ENCODE results near the gene SP7.
"Not testable (repeated sequence)": the region's sequence is repeated elsewhere in the genome, so short reads cannot be mapped to it uniquely, and the experiment has no call there.

Gene SP7

GRCh38 chr12:53347905-53348304 is 11.8 kb upstream of the SP7 start:
- no peak for DNase-seq (ENCODE audit: low read depth in 2 of 2, low spot score in 1 of 2)

DNA sequence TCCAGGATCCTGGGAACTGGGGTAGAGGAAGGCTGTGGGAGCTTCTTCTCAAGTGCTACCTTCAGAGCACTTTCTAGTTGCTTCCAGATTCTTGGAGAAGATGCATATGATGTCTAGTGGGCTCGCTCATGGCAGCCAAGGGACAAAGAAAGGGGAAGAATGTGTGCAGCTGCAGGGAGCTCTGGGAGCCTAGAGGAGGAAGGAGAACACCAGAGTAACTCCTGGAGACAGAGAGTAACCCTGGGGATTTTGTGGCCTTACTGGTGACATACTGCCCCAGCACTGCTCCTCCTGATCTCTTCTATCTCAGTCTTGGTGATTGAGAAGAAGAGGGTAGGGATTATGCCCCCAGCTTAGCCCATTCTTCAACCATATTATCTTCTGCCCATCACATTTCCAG is 10.3 kb upstream of the SP7 start:
- DNase-seq (ENCODE audit: low read depth in 2 of 2, low spot score in 1 of 2), result no peak

DNA sequence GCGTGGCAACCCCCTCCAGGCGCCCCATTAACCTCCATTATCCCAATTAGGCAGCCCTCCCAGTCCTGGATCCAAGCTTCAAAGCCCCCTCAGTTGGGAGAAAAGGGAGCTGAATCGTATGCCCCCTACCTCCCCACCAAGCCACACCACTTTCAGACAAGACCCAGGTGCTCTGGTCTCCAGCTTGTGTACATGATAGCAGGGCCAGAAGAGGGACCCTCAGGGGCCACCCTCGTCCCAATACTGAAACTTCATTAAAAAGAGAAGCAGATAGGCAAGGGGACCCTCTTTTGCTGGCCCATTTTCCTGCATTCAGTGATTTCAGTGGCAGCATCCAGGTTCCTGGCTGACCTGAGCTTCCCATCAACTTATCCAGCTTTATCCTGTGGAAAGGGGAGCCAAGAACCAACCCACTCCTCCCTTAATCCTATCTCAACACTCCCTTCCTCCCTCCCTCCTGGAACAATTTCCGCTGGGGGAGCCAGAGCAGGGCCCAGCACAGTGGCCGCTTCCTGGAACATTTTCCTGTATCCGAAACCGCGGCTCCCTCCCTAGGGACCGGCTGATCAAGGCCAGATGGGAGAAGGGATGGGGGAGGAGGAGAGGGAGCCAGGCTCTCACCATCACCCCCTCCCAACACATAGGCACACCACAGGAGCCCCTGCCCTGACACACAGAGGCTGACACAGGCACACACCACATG is 9.5 kb upstream of the SP7 start:
- no peak for DNase-seq (ENCODE audit: low read depth in 2 of 2, low spot score in 1 of 2)

DNA sequence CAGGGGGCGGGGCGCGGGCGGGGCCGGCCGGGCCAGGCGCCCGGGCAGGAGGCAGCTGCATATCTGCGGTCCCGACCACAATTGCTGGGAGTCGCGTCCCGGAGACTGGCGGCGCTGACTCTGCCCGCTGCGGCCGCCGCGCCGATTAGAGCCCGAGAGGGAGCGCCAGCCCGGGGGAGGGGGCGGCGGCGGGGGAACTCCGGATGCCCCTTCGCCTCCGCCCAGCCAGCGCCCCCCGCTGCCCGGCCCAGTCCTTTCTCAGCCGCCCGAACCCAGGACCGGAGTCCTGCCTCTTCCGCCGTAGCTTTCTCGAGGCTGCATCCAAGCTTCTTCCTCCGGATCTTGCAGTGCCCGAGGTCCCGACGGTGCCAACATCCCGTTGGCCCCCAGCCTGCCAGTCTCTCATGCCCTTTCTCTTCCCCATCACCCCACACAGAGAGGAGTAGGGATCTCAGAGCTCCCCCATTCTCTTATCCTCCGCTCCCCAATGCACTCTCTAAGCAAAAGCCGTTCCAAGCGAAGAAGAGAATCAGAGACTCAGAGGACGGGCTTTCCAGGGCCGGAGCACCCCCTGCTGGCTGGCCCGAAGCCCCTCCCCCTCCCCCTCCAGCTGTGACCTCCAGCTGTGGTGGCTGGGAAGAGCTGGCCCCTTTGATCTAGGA is 8.8 kb upstream of the SP7 start:
- DNase-seq (ENCODE audit: low read depth in 2 of 2, low spot score in 1 of 2), result peak; percentile 46 to 48

DNA sequence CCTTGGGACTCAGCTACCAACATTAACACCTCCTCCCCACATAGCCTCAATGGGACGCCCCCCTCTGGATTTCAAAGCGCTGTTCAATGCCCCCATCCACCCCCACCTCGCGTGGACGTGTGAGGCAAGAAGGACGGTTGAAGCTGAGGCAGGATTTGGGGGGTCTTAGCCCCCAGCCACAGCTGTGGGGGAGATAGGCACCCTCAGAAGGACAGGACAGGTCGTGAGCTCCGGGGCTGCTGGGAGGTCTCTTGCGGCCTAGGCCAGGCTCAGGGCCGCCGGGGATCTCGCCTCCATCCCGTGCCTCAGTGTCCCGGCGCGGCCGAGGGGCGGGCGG is 8.3 kb upstream of the SP7 start:
- no peak for DNase-seq (ENCODE audit: low read depth in 2 of 2, low spot score in 1 of 2)

DNA sequence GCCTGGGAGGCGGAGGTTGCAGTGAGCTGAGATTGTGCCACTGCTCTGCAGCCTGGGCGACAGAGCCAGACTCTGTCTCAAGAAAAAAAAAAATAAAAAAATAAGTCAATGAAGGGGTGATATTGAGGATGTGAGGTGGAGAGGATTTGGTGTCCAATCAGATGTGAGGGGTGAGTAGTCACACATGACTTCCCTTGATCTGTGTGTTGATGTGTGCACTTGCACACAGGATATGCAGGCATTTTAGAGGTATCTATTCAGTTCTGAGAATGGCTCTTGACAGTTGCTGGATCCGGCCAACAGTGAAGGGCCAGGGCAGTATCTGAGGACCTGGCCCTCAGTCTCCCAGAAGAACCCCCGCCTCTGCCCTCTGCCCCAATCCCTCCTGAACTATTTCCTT is 7.8 kb upstream of the SP7 start:
- no peak for DNase-seq (ENCODE audit: low read depth in 2 of 2, low spot score in 1 of 2)

- no peak for DNase-seq (ENCODE audit: low read depth in 2 of 2, low spot score in 1 of 2)
Measured at GRCh38 chr12:53343449-53343848, 7.3 kb upstream of the SP7 start.

DNA sequence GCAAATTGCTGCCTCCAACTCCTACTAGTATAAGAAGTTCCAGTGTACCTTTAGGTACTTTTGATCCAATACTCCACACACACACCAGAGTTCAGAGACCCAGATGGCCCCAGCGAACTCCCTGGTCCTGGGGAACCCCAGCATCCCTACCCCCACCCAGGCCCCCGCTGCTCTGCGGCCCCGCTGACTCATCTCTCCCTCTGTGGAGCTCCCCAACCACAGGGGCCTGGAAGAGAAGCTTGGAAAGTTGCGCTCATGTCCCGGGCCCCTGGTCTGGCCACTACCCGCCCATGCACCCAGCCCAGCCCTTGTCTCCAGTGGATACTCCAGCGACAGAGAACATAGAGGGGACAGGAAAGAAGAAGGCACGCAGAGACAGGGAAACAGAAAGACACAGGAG is 4.2 kb upstream of the SP7 start:
- DNase-seq (ENCODE audit: low read depth in 2 of 2, low spot score in 1 of 2), result no peak

GRCh38 chr12:53338916-53339315 is 2.8 kb upstream of the SP7 start:
- no peak for DNase-seq (ENCODE audit: low read depth in 2 of 2, low spot score in 1 of 2)

DNA sequence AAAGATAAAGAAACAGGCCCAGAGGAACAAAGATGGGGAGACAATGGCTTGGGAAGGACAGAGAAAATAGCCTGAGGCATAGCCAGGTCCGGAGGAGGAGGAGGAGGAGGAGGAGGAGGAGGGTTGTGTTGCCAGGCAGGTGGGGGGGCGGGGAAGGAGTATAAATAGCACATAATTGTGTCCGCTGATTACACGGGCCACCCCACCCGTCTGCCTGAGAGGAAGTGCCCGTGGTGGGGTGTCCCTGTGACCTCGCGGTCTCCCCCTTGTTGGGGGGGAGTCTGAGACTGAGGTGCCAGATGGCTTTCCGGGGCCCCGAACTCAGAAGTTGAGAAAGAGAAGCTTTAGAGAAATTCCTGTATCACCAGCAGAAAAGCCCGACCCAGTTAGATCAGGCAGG is 1.9 kb upstream of the SP7 start:
- no peak for DNase-seq (ENCODE audit: low read depth in 2 of 2, low spot score in 1 of 2)

DNA sequence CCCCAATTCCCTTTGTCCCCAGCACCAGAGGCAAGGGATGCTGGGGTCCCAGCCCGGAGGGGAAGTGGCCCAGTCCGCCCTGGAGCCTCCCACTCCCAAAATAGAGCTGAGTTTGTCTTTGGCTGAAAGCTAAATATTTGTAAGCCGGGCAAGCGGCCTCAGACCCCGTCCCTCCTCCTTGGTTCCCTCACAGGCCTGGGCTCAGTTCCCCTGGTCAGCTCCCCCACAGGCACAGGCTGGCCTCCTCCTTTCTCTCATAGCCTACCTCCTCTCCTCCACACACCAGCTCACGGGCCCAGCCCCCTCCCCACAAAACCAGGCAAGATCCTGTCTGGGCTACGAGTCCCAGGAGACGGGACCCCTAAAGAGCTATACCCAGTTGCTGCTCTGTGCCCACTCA is 1.3 kb downstream of the SP7 start:
- DNase-seq (ENCODE audit: low read depth in 2 of 2, low spot score in 1 of 2), result no peak

GRCh38 chr12:53333845-53334244 is 2.3 kb downstream of the SP7 start:
- DNase-seq (ENCODE audit: low read depth in 2 of 2, low spot score in 1 of 2), result no peak

DNA sequence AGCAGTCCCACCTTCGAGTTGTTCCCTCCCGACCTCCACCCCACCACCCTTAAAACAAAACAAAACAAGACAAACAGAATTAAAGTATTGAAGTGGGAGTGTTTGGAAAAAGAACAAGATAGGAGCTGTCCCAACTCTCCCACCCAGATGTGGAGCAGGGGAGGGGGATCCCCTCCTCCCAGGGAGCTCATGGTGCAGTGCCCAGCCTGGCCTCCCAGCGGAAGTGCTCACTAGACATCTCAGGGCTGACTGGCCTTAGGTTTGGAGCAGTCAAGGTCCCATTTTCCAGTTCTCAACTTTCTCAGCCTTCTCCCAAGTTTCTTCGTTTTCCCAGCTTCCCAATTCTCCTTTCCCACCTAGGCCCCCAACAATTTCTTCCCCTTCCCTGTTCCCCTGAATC is 2.9 kb downstream of the SP7 start:
- DNase-seq (ENCODE audit: low read depth in 2 of 2, low spot score in 1 of 2), result no peak

DNA sequence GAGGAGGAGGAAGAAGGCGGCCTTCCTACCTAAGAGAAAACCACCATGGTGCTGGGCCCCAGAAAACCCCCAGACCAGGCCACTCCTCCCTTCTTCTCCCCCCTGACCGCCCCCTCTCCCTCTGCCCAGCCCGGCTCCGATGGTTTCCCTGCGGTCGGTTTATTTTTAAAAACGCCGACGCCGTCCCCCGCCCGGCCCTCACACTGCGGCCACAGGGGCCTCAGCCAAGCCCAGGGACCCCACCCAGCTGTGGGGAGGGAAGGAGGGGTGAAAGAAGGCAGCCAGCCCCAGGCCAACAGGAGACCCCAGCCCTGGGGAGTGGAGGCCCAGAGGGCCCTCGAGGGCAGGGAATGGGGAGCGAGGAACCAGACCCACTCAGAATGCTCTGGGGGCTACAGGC is 3.4 kb downstream of the SP7 start:
- no peak for DNase-seq (ENCODE audit: low read depth in 2 of 2, low spot score in 1 of 2)

GRCh38 chr12:53332339-53332738 is 3.8 kb downstream of the SP7 start:
- not testable (repeated sequence) for DNase-seq (ENCODE audit: low read depth in 2 of 2, low spot score in 1 of 2)

- no peak for DNase-seq (ENCODE audit: low read depth in 2 of 2, low spot score in 1 of 2)
Measured at GRCh38 chr12:53330671-53331070, 5.5 kb downstream of the SP7 start.

- DNase-seq (ENCODE audit: low read depth in 2 of 2, low spot score in 1 of 2), result no peak
Measured at GRCh38 chr12:53328043-53328435, 8.1 kb downstream of the SP7 start.

- DNase-seq (ENCODE audit: low read depth in 2 of 2, low spot score in 1 of 2), result no peak
Measured at GRCh38 chr12:53327435-53328042, 8.6 kb downstream of the SP7 start.

GRCh38 chr12:53326460-53327185 is 9.5 kb downstream of the SP7 start:
- no peak for DNase-seq (ENCODE audit: low read depth in 2 of 2, low spot score in 1 of 2)

DNA sequence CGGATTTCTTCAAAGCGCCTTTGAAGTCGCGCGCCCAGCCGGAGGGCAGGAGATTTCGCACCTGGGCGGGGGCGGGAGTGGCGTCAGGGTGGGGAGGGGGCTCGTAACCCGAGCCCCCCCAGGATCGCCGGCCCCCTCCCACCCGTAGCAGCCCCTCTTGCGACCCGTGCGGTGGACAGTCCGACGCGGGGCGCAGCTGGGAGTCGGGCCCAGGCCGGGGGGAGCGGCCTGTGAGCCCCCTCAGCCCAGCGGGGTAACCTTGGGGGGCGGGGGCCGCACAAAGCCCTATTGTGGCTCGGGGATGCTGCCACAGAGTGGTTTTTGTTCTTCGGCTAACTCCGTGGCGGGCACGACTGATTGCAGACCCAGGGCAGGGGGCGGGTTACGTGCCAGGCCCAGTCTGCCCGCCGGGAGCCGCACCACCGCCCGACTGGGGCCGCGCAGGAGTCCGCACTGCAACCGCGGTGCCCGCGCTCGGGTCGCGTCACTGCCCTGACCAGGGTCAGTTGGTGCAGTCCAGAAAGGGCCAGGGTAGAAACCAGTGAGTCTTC is 10.6 kb downstream of the SP7 start:
- DNase-seq (ENCODE audit: low read depth in 2 of 2, low spot score in 1 of 2), result no peak

GRCh38 chr12:53324779-53325510 is 11.2 kb downstream of the SP7 start:
- peak; percentile 52 to 72 for DNase-seq (ENCODE audit: low read depth in 2 of 2, low spot score in 1 of 2)
